ENCODE results near the gene TOR1A.

GRCh38 chr9:129781131-129781530 lies 42.8 kb downstream of the TOR1A start:
- TF ChIP-seq CTCF (IDR thresholded peaks at IDR 0.05; ENCODE audit: low read depth, low read length, poor library complexity, severe bottlenecking) (no peak), EZH2phosphoT487 (IDR thresholded peaks at IDR 0.05; ENCODE audit: borderline replicate concordance, low read length) (no peak)
